Activated CD8-positive, alpha-beta memory T cell treated with anti-CD3 and anti-CD28 coated beads, Interleukin-2, amount 50 U/mL, for 48 hours (primary cell): Measurements from ENCODE around the gene ATP8A1.

ENCODE experiments used
- DNase-seq: peaks from one replicate; pipeline ENCODE4 v3.0.0-alpha.2; 2020

The ATP8A1 gene

DNA sequence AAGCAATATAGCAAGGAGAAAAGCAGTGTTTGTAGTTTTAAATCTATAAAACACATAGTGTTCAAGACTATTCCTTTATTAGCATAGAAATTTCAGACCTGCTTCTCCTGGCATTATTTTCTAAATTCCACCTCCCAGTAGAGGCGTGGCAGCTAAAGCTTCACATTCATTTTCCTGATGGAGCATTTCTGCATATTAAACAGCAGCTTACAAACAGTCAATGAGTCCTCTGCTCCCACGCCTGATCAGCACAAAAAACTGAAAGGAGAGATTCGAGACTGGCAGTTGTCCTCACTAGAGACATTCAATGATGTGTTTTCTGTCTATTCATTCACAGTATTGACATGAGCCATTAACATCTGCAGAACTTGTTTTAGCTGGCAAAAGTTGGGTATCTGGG, 198.2 kb downstream of the ATP8A1 start:
- no peak for DNase-seq

DNA sequence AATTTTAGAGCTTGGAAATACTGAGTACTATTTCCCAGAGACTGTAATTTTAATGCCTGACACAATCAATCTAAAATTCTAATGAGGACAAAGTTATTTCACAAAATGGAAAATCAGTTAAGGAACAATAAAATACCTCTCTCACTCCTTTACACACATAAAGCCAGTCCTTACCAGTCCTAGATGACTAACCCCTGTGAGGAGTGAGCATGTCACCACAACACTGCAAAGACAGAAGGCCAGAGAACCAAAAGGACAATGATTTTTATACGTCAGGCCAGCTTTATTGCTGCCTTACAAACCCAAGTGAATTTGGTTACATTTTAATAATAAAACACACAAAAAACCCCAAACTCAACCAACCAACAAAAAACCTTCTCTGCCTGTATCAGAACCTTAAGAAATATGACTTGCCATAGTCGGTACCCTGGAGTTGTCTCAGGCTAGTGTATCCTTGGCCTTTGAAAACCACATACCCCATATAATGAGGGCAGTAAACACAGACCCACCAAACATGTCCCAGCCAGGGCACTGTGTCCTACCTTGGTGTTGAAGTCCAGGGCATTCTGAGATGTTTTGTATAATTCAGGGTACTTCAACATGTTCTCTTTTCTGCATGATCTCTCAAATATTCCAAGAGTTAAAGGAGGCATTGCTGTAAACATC, 202.0 kb downstream of the ATP8A1 start:
- DNase-seq = no peak

DNA sequence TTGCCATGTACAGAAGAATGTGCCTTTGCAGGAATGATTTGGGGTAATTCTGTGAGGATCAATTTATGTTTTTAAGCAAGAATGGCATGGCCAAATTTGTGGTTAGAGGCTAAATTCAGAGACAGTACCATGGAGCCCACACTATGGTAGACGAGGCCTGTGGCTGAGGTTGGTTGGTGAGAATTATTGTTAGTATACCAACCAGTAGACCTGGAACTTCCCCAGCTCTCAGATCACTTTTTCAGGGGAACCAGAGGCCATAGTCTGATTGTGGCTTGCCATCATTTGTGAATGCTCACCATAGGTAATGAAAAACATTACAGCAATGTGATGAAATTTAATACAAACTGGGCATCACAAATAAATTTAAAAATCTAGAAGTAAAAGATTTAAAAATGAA, 203.3 kb downstream of the ATP8A1 start:
- no peak for DNase-seq

DNA sequence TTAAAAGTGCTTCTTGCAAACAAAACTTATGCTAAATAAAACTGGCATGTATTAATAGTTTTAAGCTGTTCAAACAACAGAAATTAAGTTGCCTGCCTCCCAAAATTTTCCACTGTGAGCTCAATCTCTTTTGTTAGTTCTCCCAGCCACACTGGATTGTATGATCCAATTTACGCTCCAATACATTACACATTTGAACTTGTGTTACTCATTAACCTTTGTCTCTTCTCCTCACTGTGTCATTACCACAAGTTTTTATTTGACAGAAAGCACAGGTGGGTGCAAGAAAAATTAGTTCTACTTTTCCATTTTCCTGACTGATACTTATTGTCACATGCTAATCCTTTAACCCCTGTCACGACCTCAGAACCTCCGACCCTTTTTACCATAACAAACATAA, 204.1 kb downstream of the ATP8A1 start:
- DNase-seq = no peak

DNA sequence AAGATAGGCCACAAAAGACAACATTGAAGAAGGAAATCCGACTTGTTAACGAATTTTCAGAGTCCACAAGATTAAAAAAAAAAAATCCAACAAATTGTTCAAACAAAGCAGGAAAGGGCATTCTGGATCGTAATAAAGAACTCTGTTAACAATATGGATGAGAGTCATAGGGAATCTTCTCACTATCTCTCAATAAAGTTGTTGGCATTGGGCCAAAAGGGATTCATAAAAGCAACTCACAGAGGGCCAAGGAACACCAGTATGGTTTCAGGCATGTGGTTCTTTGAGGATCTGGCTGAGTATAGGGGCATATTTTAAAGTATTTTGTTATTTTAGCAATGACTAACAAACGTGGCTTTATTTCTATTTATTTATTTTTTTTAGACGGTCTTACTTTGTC, 210.1 kb downstream of the ATP8A1 start:
- DNase-seq = no peak

DNA sequence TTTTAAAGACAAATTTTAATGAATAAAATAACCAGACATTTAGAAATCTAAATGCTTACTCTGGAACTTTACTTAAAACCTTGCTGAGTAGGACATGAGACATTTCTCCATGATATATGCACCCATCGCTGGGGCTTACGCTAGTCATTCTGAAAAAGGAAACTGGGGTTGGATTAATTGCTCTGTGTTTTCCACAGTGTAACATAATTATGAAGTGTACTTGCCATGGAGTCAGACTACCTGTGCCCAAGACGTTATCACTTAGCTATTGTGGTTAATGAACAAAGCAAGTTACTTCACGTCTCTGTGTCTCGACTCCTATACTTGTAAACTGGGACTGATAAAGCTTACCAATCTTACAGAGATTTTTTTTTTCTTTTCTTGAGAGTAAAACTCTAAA, 211.9 kb downstream of the ATP8A1 start:
- no peak for DNase-seq

DNA sequence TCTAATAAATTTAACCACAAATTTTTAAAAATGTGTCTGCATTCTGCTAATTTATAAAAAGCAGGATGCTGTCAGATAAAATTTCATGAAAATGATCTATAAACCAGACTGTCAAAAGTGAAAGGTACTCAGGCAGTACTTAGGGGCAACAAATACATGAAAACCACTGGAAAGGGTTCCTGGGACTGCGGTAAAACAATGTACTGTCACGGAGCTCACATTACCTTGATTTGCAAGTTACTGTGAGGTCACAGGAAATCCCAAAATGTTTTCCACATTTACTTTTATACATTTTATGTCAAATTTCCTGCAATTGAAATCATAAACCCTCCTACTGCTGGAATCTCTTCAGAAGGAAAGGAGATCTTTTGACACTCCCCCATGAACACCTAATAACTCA, 214.3 kb downstream of the ATP8A1 start:
- no peak for DNase-seq

DNA sequence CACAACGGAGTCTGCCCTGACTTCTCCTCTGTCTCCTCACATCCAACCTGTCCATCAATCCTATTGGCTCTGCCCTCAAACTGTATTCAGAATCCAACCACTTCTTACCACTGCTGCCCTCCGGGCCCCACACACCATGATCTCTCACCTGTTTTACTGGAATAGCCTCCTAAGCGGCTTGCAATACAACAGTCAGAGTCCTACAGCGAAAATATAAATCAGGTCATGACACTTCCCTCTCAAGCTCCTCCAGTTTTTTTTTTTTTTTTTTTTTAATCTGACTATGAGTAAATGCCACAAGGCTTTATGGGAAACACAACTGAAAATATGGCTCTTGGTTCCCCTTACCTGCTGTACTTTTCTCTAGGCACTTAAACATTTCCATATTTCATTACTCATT, 216.8 kb downstream of the ATP8A1 start:
- no peak for DNase-seq

DNA sequence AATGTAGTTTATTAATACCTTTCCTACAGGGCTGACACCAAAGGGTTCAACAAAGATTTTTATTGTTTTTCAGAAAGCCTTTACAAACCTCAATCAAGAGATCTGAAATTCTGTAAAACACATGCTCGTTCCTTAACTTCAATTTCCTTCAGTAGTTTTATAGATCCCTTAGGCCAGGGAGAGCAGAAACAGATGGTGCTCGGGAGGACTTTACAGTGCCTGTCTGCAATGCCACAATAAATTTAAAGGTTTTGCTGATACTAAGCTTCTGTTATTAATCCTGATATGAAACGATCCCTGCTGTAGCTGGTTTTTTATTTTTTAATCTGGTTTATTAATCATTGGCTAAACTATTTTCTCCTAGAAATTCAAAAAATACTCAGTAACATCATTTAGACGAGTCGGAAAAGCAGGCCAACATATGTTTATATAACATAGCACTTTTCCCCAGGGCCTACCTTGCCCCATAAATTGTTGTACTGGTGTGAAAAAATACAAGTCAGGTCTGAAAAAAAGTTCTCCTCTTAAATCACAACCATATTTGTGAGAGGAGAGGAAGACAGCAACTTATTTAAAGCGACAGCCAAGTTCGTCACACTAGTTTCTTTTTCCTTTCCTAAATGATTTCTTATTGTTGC, 219.9 kb downstream of the ATP8A1 start:
- DNase-seq = no peak

DNA sequence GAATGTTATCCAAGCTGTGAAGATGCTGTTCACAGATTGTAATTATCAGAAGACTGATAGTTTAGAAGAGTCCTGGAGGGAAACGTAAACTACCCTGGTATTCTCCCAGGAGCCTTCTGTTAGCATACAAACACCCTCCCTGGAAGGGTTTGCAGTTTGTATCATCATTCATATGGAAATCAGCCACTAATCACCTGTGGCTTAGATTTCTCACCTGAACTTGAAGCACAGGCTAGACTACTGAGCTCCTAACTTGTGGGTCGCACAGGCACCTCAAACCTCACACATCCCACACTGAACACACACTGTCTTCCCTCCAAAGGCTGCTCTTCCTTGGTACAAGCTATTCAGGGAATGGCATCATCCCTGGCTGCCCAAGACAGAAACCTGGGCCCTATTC, 228.9 kb downstream of the ATP8A1 start:
- DNase-seq = no peak

DNA sequence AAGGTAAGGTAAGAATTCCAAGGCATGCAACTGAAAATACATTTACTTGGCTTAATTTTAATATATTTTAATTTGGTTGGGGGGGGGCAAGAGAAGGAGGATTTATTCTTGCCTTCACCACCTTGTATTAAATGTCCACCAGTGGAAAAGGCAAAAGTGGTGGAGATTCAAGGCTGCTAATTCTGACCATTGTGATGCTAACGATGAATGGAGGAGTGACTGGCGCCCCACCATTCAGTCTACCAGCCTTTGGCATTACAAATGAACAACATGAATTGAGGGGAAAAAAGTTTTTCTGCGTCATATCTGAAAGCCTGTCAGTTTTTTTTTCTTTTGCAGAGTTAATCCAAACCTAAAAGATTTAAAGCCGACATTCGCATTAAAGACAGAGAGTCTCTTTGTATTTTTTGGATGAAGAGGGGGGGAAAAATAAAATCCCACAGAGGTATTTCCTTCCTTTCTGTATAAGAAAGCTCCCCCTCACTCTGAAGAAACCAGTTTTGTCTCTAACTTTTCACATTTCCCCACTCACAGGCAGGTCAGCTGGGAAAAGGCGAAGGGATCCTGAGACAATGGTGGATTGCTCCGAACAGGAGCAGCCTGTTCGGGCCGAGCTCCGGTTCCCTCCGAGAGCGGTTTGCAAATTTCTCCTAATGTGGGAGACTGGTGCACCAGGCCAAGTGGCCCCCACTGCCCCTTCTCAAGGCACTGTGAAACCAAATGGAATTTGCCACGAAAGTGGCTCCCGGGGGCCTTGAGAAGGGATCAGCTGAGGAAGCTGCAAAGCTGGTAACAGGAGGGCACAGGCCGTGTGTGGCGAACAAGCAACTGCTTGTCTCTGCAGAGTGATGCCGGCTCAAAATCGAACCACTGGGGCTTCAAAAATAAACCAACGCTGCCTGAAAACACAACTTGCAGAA, 231.5 kb downstream of the ATP8A1 start:
- no peak for DNase-seq

DNA sequence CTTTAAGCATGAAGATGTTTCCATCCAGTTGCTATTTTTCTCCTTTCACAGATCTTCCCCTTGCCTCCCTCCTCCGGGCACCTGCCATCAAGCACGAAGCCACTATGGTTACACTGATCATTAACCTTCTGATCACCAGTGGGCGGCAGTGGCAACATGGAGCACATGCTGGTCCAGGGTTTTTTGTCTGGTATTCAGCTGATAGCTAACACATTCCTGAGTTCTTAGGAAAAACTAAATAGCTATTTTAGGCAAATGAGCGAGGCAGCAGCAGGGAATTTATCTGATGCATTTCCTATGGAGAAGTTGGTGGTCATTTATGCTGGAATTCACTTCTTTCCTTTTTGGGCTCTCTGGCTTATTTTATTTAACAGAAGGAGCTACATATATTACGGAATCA, 236.8 kb downstream of the ATP8A1 start:
- no peak for DNase-seq

DNA sequence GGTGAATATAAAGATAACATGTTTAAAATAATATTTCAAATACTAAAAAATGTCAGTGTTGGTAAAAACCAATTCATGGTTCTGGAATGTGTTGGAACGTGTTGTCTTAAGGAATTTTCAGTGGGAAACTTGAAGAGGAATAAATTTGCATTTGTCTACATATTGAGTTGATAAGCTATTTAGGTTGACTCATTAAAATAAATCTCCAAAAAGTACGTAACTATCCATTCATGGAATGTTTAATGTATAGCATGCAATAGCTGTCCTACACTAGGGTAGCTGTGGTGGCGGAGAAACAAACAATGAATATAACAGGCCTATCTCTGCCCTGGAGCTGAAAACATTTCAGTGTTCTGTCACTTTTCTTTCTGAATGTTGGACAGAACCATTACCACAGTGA, 239.4 kb downstream of the ATP8A1 start:
- DNase-seq = no peak

DNA sequence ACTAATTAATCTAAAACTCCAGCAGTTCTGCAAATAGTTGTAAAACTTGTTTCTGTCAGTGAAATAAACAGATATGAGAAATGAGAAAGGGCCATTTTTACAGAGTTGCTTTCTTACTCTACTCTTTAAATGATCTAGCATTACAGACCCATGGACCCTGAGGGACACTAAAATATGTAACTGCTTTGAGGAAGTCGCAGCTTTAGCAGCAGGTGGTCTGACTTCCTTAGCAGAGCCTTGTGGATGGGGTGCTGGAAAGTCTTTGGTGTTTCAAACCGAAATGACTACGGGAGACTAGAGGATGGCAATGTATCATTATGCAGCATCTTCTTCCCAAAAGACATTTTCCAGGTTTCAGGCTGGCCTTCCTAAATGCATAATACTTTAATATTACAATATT, 240.9 kb downstream of the ATP8A1 start:
- DNase-seq = no peak

DNA sequence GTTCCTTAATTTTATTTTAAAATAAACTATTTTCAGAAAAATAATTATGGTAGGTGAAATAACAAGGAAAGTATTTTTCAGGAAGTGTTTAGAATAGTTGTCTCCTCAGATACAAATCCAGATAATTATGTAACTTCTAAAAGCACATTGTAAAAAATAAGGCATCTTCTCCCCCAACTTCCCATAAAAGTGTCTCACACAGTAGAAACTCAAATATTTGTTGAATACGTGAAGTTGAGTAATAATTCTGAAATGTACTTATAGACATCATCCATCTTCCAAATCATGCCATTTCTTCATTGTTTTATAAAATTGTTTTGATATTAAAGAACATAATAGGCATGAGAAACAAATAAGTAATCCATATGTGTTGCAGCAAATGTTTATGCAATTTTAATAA, 241.6 kb downstream of the ATP8A1 start:
- DNase-seq = no peak

DNA sequence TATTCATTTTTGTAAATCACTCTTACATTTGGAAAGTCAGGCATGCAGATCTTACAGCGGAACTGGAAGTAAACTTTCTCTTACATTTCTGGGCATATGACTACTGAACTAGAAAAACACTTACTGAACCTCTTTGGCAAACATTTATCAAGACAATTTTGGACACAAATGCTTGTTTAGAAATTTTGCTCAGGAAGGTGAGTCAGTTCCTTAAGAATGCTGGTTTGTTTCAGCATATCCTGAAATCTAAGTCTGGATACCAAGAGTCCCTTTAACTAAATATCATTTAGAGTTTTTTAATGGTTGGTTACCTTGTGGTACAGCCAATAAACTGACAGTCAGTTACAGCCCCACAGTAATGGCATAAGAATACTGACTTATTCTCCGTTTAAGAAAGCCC, 244.7 kb downstream of the ATP8A1 start:
- no peak for DNase-seq

DNA sequence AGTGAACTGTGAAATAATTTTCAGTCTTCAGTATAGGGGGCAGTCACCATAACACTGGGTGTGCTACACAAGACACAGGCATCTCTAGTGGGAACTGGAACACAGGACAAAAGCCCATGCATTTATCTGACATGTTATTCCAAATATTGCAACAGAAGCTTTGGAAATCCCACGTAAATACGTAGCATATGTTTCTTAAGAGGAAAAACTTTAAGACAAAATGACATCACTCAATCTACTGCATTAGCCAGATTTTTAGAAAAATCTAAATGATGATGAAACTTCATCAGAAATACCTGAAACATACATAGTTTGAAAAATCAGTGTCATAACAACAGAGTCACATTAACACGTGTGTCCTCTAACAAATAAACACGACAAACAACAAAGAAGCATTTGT, 245.1 kb downstream of the ATP8A1 start:
- no peak for DNase-seq

DNA sequence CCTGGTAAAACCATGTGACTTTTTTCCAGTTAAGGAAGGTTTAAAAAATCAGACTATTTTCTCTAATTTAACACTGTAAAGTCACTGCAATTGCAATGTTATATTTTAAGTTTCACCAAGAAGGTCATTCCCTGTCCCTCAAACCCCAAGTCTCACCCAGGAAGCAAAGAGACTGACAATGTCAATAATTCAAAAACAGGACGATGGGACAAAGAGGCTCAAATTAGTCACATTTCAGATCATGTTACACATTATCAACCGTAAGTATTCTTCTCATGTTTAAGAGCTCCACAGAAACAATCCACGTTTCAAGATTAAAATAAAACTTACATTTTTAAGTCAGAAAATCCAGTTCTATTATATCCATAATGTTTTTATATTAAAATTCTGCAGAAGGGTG, 246.5 kb downstream of the ATP8A1 start:
- no peak for DNase-seq

DNA sequence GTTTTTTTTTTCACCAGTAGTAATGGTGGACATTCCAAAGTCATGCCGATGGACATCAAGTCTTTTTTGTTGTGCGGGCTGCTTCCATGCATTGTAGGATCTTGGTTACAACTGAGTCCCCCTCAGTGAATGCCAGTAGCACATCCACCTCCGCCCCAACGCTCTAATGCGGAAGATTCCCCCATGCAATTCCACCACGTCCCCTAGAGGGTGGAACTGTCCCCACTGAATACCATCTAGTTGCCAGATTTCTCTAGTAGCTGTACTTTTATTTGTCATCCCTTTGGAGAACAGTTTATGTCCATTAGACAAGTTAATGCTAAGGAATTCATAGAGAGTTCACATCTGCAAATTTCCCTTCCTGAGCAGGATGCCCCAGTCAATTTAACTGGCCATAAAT, 252.9 kb downstream of the ATP8A1 start:
- DNase-seq = no peak

DNA sequence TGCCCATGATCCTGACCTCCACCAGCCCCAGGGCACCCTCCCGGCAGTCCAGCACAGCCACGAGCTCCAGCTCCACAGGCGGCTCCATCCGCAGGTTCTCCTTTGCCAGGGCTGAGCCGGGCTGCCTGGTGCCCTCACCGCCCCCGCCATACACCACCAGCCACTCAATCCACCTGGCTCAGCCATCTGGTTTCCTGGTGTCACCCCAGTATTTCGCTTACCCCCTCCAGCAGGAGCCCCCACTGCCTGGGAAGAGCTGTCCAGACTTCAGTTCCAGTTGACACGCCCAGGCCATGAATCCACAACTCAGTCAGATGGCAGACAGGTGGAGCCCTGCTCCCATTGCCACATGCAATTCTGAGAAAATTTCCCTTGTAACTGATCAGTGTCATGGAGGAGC, 255.7 kb downstream of the ATP8A1 start:
- DNase-seq = no peak

DNA sequence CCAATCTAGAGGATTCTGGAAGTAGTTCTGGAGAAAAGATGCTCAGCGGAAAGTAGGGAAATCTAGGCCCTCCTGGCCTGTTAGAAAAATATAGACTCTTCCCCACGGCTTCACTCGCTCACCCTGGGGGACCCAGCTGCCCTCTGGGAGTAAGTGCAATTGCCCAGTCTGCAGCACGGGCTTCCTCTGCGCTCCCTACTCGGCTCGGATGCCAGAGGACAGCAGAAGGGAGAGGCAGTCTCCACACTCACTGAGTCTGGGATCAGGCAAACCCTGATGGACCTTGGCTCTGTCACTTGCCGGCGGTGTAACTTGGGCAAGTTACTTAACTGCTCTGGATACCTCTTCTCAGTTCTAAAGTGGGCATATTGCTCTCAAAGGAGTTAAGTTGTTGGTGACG, 257.5 kb downstream of the ATP8A1 start:
- no peak for DNase-seq

DNA sequence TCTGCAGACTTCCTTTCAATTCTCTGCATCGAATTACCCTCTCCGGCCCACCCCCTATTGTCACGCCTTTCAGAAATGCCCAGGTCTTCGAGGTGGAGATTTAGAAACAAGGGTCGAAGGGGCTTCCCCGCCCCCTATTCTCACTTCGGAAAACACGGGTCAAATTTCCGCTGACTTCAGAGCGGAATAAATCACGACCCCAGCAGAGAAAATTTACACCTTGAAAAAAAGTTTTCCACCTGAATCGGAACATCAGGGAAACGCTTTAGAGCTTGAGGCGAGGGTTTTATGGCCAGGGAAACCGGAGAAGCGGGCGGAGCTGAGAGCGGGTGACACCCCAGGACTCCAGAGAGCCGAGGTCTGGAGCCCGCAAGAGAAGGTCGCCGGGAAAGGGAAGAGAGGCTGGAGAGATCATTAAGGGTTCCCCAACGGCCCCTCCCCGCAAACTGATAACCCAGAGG, 258.0 kb downstream of the ATP8A1 start:
- DNase-seq = no peak

DNA sequence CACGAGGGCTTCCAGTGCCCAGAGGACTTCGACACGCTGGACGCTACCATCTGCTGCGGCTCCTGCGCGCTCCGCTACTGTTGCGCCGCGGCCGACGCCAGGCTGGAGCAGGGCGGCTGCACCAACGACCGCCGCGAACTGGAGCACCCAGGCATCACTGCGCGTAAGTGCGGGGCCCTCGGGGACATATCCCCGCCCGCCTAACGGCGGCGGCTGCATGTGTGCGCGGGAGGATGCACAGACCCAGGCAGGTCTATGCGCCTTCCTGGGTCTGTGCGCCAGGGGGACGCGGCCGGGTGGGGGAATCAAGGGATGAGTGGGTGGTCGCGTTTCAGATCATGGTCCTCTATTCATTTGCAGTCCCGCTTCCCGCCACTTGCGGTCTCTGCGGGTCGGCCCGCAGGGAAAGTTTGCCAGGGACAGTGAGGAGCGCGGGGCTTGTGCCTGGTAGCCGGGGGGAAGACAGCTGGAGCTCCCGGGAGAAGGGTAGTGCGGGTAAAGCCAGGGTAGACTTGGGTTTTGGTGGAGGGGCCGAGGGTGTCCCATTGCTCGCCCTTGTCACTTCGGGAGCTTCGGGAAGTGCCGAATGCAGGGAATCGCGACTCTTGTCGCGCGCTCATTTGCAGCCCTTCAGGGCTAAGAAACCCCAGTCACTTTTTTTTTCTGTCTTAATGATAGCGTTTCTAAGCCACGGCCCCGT, 258.6 kb downstream of the ATP8A1 start:
- DNase-seq = peak; percentile 64
